ENCODE measurements around the gene TTLL4.
A peak's percentile ranks its signal among the peaks of the same experiment; 100 is the strongest.
"Not testable (repeated sequence)": the region's sequence is repeated elsewhere in the genome, so short reads cannot be mapped to it uniquely, and the experiment has no call there.

DNA sequence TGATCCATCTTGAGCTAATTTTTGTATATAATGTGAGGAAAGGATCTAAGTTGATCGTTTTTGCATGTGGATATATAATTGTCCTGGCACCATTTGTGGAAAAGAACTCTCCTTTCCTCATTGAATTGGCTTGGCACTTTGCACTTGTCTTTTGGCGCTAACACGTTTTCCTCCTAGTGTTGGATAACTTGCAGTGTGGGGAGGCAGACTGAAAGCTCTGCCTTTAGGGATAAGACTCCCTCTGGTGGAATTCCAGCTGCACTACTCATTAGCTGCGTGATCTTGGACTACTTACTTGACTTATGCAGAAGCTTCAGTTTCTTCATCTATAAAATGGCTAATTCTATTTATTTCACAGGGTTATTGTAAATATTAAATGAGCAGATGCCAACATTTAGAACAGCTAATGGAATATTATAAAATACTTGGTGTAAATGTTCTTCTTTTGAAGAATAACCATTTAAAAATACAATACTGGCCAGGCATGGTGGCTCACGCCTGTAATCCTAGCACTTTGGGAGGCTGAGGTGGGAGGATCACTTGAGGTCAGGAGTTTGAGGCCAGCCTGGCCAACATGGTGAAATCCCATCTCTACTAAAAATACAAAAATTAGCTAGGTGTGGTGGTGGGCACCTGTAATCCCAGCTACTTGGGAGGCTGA lies 23.1 kb upstream of the TTLL4 start:
- TF ChIP-seq, protein P1, sequence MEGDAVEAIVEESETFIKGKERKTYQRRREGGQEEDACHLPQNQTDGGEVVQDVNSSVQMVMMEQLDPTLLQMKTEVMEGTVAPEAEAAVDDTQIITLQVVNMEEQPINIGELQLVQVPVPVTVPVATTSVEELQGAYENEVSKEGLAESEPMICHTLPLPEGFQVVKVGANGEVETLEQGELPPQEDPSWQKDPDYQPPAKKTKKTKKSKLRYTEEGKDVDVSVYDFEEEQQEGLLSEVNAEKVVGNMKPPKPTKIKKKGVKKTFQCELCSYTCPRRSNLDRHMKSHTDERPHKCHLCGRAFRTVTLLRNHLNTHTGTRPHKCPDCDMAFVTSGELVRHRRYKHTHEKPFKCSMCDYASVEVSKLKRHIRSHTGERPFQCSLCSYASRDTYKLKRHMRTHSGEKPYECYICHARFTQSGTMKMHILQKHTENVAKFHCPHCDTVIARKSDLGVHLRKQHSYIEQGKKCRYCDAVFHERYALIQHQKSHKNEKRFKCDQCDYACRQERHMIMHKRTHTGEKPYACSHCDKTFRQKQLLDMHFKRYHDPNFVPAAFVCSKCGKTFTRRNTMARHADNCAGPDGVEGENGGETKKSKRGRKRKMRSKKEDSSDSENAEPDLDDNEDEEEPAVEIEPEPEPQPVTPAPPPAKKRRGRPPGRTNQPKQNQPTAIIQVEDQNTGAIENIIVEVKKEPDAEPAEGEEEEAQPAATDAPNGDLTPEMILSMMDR (IDR thresholded peaks at IDR 0.05), result peak; percentile 62 to 89 (median 75)
- not testable (repeated sequence) for TF ChIP-seq POLR2A (IDR thresholded peaks at IDR 0.05)
